Measurements from ENCODE around the gene CDPF1. TPM values are rescaled to one million over a fixed set of nuclear protein-coding genes. Genes with fewer than 3 reads are reported as not detected.
A peak's percentile ranks its signal among the peaks of the same experiment; 100 is the strongest.
"Not testable (repeated sequence)": the region's sequence is repeated elsewhere in the genome, so short reads cannot be mapped to it uniquely, and the experiment has no call there.

CDPF1 gene
- polyA plus RNA-seq, 1 donor (not counting 4 experiments of a cell fraction or from before 2014, with no cell fraction given) = 5.9 TPM

DNA sequence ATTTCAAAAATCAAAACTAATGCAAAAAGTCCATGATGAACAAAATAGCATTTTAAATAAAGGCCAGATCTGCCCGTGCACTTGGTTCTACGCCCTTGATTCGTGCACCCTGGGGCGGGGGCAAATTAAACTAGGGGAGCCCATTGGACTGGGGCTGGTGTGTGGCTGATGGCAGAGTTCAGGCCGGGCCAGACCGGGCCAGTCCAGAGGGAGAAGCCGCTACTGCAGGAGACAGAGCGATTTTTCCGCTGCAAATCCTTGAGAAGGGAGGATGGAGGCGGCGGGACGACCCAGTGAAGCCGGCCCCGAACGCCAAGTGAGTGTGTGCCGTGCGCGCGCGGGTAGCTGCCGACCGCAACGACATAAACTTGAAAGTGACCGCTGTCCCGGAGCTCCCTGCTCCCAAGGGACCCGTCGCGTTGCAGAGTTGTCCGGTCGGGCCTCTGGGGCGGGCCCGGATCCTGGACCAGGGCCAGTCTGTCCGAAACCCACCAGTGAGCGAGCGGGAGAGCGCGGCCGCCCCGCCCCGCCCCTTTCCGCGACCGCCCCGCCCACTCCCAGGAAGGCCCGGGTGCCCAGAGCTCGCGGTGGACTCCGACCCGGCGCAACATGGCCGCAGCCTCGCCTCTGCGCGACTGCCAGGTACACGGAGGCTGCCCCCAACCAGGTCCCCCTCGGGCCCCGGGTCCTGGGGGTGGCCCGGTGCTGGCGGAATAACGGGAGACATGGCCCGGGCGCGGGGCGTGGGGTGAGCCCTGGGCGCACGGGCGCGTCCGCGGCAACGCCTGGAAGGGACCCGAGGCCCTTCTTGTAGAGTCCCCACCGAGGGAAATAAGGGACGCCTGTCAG, 17.6 kb upstream of the CDPF1 start, which contains the start of gene TTC38:
Gene TTC38 (plus strand): TSS at position 578 of the 849 bp plus-strand sequence. CDS start 32 bp downstream, at position 610.
- FAIRE-seq (no peak), DNase-seq (ENCODE audit: low read depth, low spot score) (peak; percentile 40)
- H3K4me1 ChIP-seq (ENCODE audit: control insufficient read depth, extremely low read depth, insufficient read depth, low read length) = peaks cover 3% of the 10 kb centered on the region
- no peaks in the 10 kb centered on the region for H3K27me3 ChIP-seq (ENCODE audit: control insufficient read depth, extremely low read depth, insufficient read depth, low read length)
- H2AFZ ChIP-seq (ENCODE audit: control insufficient read depth, low read length) = peak within 1 kb of the TSS; percentile 89
- peaks cover under 1 to 9% of the 10 kb centered on the region in 2 experiments for H3K36me3 ChIP-seq (ENCODE audit: control insufficient read depth in 2 of 2, extremely low read depth in 1 of 2, insufficient read depth in 2 of 2, low read length in 2 of 2)
- no peaks in the 10 kb centered on the region for H3K9me3 ChIP-seq (ENCODE audit: control insufficient read depth, low read depth, low read length)
- H3K9me1 ChIP-seq (ENCODE audit: control insufficient read depth, extremely low read depth, insufficient read depth, low read length) = no peaks in the 10 kb centered on the region
- dilution Hi-C loops (cut with MboI; ENCODE audit: extremely low pct_ligation_motif_present, low sequenced_read_pairs) = no loop called here
- H3K4me3 ChIP-seq (ENCODE audit: control insufficient read depth in 2 of 3, extremely low read depth in 1 of 3, insufficient read depth in 2 of 3, low read depth in 1 of 3, low read length in 3 of 3) = peak within 1 kb of the TSS; percentile 63 to 86 (median 82)
- H3K9ac ChIP-seq (ENCODE audit: control insufficient read depth, extremely low read depth, insufficient read depth, low read length) = peak within 1 kb of the TSS; percentile 73
- peak within 1 kb of the TSS; percentile 91 for H3K4me2 ChIP-seq (ENCODE audit: control insufficient read depth, extremely low read depth, insufficient read depth, low read depth, low read length)
- H3K79me2 ChIP-seq (ENCODE audit: control insufficient read depth, insufficient read depth, low read length) = no peaks in the 10 kb centered on the region
- no peaks in the 10 kb centered on the region for H4K20me1 ChIP-seq (ENCODE audit: control insufficient read depth, extremely low read depth, insufficient read depth, low read length)
- no peak within 1 kb of the TSS for H3K27ac ChIP-seq (ENCODE audit: control insufficient read depth, insufficient read depth, low read length)
- no peak for TF ChIP-seq EZH2 (IDR thresholded peaks at IDR 0.05; ENCODE audit: low read length)

DNA sequence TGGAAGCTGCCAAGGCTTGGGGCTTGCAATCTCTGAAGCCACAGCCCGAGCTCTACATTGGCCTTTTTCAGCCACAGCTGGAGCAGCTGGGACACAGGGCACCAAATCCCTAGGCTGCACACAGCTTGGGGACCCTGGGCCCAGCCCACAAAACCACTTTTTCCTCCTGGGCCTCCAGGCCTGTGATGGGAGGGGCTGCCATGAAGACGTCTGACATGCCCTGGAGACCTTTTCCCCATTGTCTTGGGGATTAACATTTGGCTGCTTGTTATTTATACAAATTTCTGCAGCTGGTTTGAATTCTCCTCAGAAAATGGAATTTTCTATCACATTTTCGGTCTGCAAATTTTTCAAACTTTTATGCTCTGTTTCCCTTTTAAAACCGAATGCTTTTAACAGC, 15.5 kb upstream of the CDPF1 start:
- peaks cover 16% of the 10 kb centered on the region for H3K27me3 ChIP-seq (ENCODE audit: control insufficient read depth, extremely low read depth, insufficient read depth, low read length)
- H3K27ac ChIP-seq (ENCODE audit: control insufficient read depth, insufficient read depth, low read length); H3K9me3 ChIP-seq (ENCODE audit: control insufficient read depth, low read depth, low read length); H3K79me2 ChIP-seq (ENCODE audit: control insufficient read depth, insufficient read depth, low read length); dilution Hi-C loops (cut with MboI; ENCODE audit: extremely low pct_ligation_motif_present, low sequenced_read_pairs); H3K9me1 ChIP-seq (ENCODE audit: control insufficient read depth, extremely low read depth, insufficient read depth, low read length); DNase-seq (ENCODE audit: low read depth, low spot score); H4K20me1 ChIP-seq (ENCODE audit: control insufficient read depth, extremely low read depth, insufficient read depth, low read length); H3K36me3 ChIP-seq (ENCODE audit: control insufficient read depth in 2 of 2, extremely low read depth in 1 of 2, insufficient read depth in 2 of 2, low read length in 2 of 2); H3K4me3 ChIP-seq (ENCODE audit: control insufficient read depth in 2 of 3, extremely low read depth in 1 of 3, insufficient read depth in 2 of 3, low read depth in 1 of 3, low read length in 3 of 3); FAIRE-seq; H3K4me1 ChIP-seq (ENCODE audit: control insufficient read depth, extremely low read depth, insufficient read depth, low read length); H2AFZ ChIP-seq (ENCODE audit: control insufficient read depth, low read length); H3K9ac ChIP-seq (ENCODE audit: control insufficient read depth, extremely low read depth, insufficient read depth, low read length); H3K4me2 ChIP-seq (ENCODE audit: control insufficient read depth, extremely low read depth, insufficient read depth, low read depth, low read length): not testable (repeated sequence)

DNA sequence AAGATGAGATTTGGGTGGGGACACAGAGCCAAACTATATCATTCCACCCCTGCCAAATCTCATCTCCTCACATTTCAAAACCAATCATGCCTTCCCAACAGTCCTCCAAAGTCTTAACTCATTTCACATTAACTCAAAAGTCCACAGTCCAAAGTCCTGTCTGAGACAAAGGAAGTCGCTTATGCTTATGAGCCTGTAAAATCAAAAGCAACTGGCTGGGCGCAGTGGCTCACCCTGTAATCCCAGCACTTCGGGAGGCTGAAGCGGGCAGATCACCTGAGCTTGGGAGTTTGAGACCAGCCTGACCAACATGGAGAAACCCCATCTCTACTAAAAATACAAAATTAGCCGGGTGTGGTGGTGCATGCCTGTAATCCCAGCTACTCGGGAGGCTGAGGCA, 14.4 kb upstream of the CDPF1 start:
- H3K9ac ChIP-seq (ENCODE audit: control insufficient read depth, extremely low read depth, insufficient read depth, low read length); DNase-seq (ENCODE audit: low read depth, low spot score); H2AFZ ChIP-seq (ENCODE audit: control insufficient read depth, low read length); H3K79me2 ChIP-seq (ENCODE audit: control insufficient read depth, insufficient read depth, low read length); dilution Hi-C loops (cut with MboI; ENCODE audit: extremely low pct_ligation_motif_present, low sequenced_read_pairs); H3K9me3 ChIP-seq (ENCODE audit: control insufficient read depth, low read depth, low read length); H3K4me3 ChIP-seq (ENCODE audit: control insufficient read depth in 2 of 3, extremely low read depth in 1 of 3, insufficient read depth in 2 of 3, low read depth in 1 of 3, low read length in 3 of 3); H4K20me1 ChIP-seq (ENCODE audit: control insufficient read depth, extremely low read depth, insufficient read depth, low read length); H3K4me1 ChIP-seq (ENCODE audit: control insufficient read depth, extremely low read depth, insufficient read depth, low read length); H3K36me3 ChIP-seq (ENCODE audit: control insufficient read depth in 2 of 2, extremely low read depth in 1 of 2, insufficient read depth in 2 of 2, low read length in 2 of 2); H3K27ac ChIP-seq (ENCODE audit: control insufficient read depth, insufficient read depth, low read length); FAIRE-seq; H3K9me1 ChIP-seq (ENCODE audit: control insufficient read depth, extremely low read depth, insufficient read depth, low read length); H3K4me2 ChIP-seq (ENCODE audit: control insufficient read depth, extremely low read depth, insufficient read depth, low read depth, low read length): not testable (repeated sequence)
- H3K27me3 ChIP-seq (ENCODE audit: control insufficient read depth, extremely low read depth, insufficient read depth, low read length) = peaks cover 26% of the 10 kb centered on the region

All from keratinocyte (primary cell).